Activated CD4-positive, alpha-beta T cell treated with anti-CD3 and anti-CD28 coated beads, Interleukin-2, amount 10 ng/mL, durations not matched to agents 7 days and 5 days (primary cell): Measurements from ENCODE around the gene ROM1. TPM values are rescaled to one million over a fixed set of nuclear protein-coding genes. Genes with fewer than 3 reads are reported as not detected.
"Not testable (repeated sequence)": the region's sequence is repeated elsewhere in the genome, so short reads cannot be mapped to it uniquely, and the experiment has no call there.

Experiments used
- CTCF ChIA-PET: fragments of 350-600 bp; sonication (Branson Sonifier 250); formaldehyde crosslinking; loops from one replicate; lab custom pipeline; 2021; ENCODE audit warnings: antibody characterized with exemption; lab: Charles Lee
- POLR2A ChIA-PET: fragments of 350-600 bp; sonication (Branson Sonifier 250); formaldehyde crosslinking; loops from one replicate; lab custom pipeline; 2021; ENCODE audit warnings: antibody characterized with exemption; lab: Charles Lee
- DNase-seq: peaks from one replicate; pipeline ENCODE4 v3.0.0-alpha.2; 2020
- H3K27ac Mint-ChIP-seq: one replicate; pipeline ENCODE4 v1.8.0; 2021; ENCODE audit warnings: mild to moderate bottlenecking, moderate library complexity, mixed read lengths
- H3K27me3 Mint-ChIP-seq: one replicate; pipeline ENCODE4 v1.8.0; 2021; ENCODE audit warnings: mixed read lengths
- H3K36me3 Mint-ChIP-seq: one replicate; pipeline ENCODE4 v1.8.0; 2021; ENCODE audit warnings: low read depth, mixed read lengths
- H3K4me1 Mint-ChIP-seq: one replicate; pipeline ENCODE4 v1.8.0; 2021; ENCODE audit warnings: mixed read lengths
- H3K4me3 Mint-ChIP-seq: one replicate; pipeline ENCODE4 v1.8.0; 2021; ENCODE audit warnings: mild to moderate bottlenecking, moderate library complexity, mixed read lengths
- H3K9me3 Mint-ChIP-seq: one replicate; pipeline ENCODE4 v1.8.0; 2021; ENCODE audit warnings: mixed read lengths
- total RNA-seq, 2 experiments: library from RNA; stranded (reverse); gene quantifications; one replicate each; pipeline ENCODE4 v1.2.3, GENCODE V29; 2021

Gene ROM1
- total RNA-seq, 2 experiments from 2014 or later: 1.0 to 1.3 TPM

DNA sequence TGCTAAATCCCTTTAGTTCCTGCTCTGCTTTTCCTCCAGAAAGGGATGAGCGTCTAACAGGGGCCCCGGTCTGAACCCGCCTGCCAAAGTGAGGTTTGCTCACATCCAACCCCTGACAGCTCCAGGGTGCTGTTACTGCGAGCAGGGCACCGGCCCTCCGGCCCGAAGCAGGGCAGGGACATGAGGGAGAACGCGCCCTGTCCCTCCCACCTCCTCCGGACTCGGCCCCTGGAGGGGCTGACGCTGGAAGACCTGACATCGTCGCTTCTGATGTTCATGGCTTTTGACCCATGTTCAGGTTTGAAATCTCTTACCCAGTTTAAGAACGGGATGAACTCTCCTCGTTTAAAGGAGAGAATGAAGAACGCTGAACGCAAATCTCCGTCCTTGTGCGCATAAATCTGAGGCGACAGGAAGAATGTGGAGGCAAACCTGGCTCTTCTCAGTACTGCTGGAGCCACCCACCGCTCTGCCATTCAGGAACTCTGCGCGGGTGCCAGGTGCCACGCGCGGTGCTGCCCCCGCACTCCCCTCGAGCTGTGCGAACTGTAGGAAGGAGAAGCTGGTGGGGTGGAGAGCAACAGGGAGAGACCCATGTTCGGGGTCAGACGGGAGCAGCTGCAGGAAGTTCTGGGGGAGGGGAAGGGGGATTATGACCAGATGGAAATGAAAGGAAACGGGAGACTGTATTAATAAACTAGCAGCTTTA is 38.5 kb upstream of the ROM1 start:
- ChIA-PET CTCF (interaction anchor here (0.6 to 2.0 kb wide), 12 partner anchors 8 to 279 kb away, joined by 3 to 11 read pairs (median 3); partner anchors contain the start of gene TUT1), POLR2A (interaction anchor here (0.6 to 1.4 kb wide), 9 partner anchors 14 to 281 kb away, joined by 3 to 14 read pairs (median 4); partner anchors contain the start of genes C11orf98, CSKMT, MTA2 and TUT1)
- H3K27ac Mint-ChIP-seq: peak overlapping the region; percentile 94
- H3K4me1 Mint-ChIP-seq: peaks cover 54% of the 10 kb centered on the region
- no peaks in the 10 kb centered on the region for H3K27me3 Mint-ChIP-seq
- H3K4me3 Mint-ChIP-seq: peak overlapping the region; percentile 96
- no peak for DNase-seq
- peaks cover 54% of the 10 kb centered on the region for H3K36me3 Mint-ChIP-seq
- no peaks in the 10 kb centered on the region for H3K9me3 Mint-ChIP-seq

DNA sequence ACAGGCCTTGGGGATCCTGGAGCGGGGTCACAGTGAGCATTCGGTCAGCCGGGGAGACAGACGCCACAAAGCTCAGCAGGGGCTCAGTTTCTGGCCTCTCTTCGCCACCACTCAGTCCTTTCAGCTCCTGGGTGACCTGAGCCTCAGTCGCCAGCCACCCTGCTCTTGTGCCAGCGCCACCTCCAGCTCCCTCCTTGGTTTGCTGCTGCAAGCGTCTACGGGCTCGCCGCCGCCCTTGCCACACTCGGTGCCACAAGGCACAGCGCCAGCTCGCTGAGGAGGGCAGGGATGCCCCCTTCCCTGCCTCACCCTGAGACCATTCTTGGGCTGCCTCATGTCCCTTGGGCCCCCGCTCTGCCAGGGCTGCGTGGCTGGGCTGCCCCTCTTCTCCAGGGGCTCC is 37.9 kb upstream of the ROM1 start:
- H3K27me3 Mint-ChIP-seq: no peaks in the 10 kb centered on the region
- H3K36me3 Mint-ChIP-seq: peaks cover 47% of the 10 kb centered on the region
- peaks cover 48% of the 10 kb centered on the region for H3K4me1 Mint-ChIP-seq
- no peaks in the 10 kb centered on the region for H3K9me3 Mint-ChIP-seq
- no peak for DNase-seq
- ChIA-PET CTCF (interaction anchor here (1.0 to 2.0 kb wide), 8 partner anchors 9 to 187 kb away, joined by 3 to 11 read pairs (median 3); partner anchors contain the start of gene TUT1), POLR2A (interaction anchor here (0.6 to 0.7 kb wide), 2 partner anchors 13 to 16 kb away, joined by 3 to 4 read pairs; no protein-coding TSS in a partner anchor)
- H3K4me3 Mint-ChIP-seq: peak overlapping the region; percentile 96
- peak overlapping the region; percentile 94 for H3K27ac Mint-ChIP-seq

DNA sequence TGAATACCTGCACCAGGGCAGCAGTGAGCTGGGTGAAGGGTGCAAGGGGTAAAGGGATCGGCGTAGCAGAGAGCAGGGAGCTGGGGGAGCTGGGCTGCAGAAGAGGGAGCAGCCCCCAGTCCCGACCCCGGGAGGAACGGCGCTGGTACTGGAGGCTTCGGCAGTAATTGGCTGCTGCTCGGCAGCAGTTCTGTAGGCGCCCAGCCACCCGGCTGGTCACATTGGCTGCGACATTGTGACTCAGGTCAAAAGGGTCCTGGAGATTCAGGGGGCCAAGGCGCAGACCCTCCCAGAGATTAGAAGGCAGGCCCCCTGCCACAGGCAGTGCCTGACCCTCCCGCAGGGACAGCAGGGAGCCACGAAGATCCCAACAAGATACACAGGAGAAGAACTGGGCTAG is 37.2 kb upstream of the ROM1 start:
- CTCF ChIA-PET: interaction anchor here (1.0 to 1.8 kb wide), 3 partner anchors 12 to 151 kb away, joined by 4 to 5 read pairs (median 4); partner anchors contain the start of gene TUT1
- POLR2A ChIA-PET: no interaction called here
- peaks cover 43% of the 10 kb centered on the region for H3K36me3 Mint-ChIP-seq
- peaks cover 42% of the 10 kb centered on the region for H3K4me1 Mint-ChIP-seq
- peak overlapping the region; percentile 96 for H3K4me3 Mint-ChIP-seq
- no peaks in the 10 kb centered on the region for H3K27me3 Mint-ChIP-seq
- DNase-seq: no peak
- H3K27ac Mint-ChIP-seq: peak overlapping the region; percentile 94
- H3K9me3 Mint-ChIP-seq: no peaks in the 10 kb centered on the region

DNA sequence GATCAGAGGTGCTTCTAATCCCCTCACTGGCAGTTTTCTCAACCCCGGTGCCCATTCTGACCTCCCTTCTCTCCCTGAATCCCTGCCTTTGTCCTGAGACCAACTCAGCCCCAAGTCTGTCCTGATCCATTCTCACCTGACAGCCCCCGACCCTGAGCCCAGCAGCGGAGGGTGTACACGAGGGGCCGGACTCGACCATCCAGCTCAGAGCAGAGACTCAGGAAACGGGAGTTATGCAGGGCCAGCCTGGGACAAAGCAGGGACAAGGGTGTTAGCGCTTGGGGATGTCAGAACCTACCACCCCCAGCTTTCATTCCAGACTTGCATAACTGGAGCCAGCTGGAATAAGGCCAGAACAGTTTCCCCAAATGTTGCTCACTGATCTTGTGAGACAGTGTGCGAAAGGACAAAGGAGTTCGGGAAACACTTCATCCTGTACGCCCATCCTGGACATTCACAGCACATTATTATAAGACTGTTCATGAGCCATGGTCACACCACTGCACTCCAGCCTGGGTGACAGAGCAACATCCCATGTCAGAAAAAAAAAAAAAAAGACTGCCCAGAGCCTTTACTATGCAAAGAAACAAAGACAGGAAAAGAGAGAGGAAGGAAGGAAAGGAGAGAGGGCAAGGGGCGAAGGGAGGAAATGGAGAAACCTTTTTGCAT is 35.9 kb upstream of the ROM1 start:
- no peak overlapping the region for H3K27ac Mint-ChIP-seq

DNA sequence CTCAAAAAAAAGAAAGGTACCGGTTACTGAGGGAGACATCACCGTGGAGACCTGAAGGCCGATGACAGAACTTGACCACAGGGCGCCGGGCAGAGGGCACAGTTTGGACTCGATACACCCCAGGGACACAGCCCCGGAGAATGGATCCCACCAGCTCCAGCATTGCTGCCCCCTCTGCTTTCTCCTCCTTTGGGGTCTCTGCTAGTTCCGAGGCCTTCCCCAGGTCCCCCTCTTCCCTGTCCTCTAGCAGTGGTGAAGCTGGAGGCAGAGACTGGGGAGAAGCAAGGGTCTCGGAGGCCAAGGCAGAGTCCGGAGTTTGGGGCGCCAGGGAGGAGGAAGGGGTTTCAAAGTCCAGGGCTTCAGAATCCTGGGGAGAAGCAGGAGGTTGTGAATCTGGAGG is 34.5 kb upstream of the ROM1 start:
- Mint-ChIP-seq H3K9me3 (no peaks in the 10 kb centered on the region), H3K4me1 (peaks cover 18% of the 10 kb centered on the region), H3K27ac (no peak overlapping the region), H3K27me3 (no peaks in the 10 kb centered on the region), H3K36me3 (peaks cover 28% of the 10 kb centered on the region), H3K4me3 (no peak overlapping the region)
- CTCF ChIA-PET: interaction anchor here (1.1 kb wide), 1 partner anchor 8 kb away, joined by 4 read pairs; no protein-coding TSS in a partner anchor
- POLR2A ChIA-PET: interaction anchor here (0.6 kb wide), 1 partner anchor 50 kb away, joined by 5 read pairs; no protein-coding TSS in a partner anchor
- no peak for DNase-seq

More for the DNA sequence above, 35.9 kb upstream of the ROM1 start:
- Mint-ChIP-seq H3K27me3 (no peaks in the 10 kb centered on the region), H3K4me1 (peaks cover 29% of the 10 kb centered on the region), H3K36me3 (peaks cover 35% of the 10 kb centered on the region), H3K9me3 (no peaks in the 10 kb centered on the region), H3K4me3 (no peak overlapping the region)
- ChIA-PET CTCF (interaction anchor here (0.7 to 1.6 kb wide), 4 partner anchors 22 to 152 kb away, joined by 3 to 5 read pairs (median 4); no protein-coding TSS in a partner anchor), POLR2A (no interaction called here)
- no peak for DNase-seq

DNA sequence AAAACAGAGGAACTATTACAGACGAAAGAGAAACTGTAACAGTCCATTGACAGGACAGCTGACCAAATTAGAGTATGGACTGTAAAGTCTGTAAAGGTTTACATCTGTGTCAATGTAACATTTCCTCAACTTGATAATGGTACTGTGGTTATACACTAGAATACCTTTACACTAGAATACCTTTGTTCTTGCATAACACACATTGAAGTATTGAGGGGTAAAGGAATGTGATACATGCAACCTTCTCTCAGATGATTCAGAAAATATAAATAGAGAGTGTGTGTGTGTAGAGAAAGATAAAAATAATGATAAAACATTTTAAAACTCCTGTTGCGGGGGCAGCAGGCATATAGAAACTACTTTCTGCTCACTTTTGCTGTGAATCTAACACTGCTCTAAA is 33.8 kb upstream of the ROM1 start:
- ChIA-PET CTCF (interaction anchor here (1.1 kb wide), 1 partner anchor 9 kb away, joined by 4 read pairs; no protein-coding TSS in a partner anchor), POLR2A (no interaction called here)
- Mint-ChIP-seq H3K27me3 (no peaks in the 10 kb centered on the region), H3K4me3 (no peak overlapping the region), H3K27ac (no peak overlapping the region), H3K36me3 (peaks cover 31% of the 10 kb centered on the region), H3K9me3 (no peaks in the 10 kb centered on the region), H3K4me1 (peaks cover 15% of the 10 kb centered on the region)
- no peak for DNase-seq

DNA sequence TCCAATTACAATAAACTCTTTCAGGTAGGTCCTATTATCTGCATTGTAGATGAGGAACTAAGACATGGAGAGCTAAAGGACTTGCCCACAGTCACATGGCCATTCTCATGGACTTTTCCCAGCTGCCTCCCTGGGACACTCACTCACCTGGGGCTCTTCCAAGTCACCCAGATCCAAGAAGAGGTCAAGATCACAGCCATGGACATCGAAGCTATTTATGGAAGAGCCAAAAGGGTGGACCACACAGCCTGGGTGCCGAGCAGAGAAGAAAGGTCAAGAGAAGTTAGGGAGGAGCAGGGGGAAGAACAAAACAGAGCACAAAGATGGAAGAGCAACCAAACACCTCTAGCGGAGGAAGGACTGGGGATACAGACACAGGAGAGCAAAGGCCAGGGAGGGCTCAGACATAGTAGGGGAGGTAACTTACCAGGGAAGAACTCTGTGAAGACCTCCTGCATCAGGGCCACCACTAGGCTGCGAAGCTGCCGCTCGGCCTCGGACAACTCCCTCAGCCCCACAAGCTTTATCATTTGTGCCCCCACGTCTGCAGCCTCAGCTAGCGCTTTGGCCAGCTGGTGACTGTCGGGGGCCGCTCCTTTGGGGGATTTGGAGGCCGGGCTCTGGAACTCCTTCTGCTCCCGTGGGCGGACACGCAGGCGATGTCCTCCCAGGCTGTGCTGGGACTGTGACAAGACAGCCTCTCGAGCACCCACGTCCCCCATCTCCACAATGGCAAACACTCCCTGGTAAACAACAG is 31.9 kb upstream of the ROM1 start:
- no peak overlapping the region for H3K4me3 Mint-ChIP-seq
- ChIA-PET POLR2A (interaction anchor here (0.5 to 1.0 kb wide), 2 partner anchors 69 to 84 kb away, joined by 3 read pairs; partner anchors contain the start of genes C11orf98 and CSKMT), CTCF (interaction anchor here (2.7 kb wide), 1 partner anchor 11 kb away, joined by 14 read pairs; the partner anchor contains the start of gene TUT1)
- no peaks in the 10 kb centered on the region for H3K27me3 Mint-ChIP-seq
- peaks cover 28% of the 10 kb centered on the region for H3K36me3 Mint-ChIP-seq
- peaks cover 4% of the 10 kb centered on the region for H3K4me1 Mint-ChIP-seq
- no peak overlapping the region for H3K27ac Mint-ChIP-seq
- H3K9me3 Mint-ChIP-seq: no peaks in the 10 kb centered on the region
- no peak for DNase-seq

DNA sequence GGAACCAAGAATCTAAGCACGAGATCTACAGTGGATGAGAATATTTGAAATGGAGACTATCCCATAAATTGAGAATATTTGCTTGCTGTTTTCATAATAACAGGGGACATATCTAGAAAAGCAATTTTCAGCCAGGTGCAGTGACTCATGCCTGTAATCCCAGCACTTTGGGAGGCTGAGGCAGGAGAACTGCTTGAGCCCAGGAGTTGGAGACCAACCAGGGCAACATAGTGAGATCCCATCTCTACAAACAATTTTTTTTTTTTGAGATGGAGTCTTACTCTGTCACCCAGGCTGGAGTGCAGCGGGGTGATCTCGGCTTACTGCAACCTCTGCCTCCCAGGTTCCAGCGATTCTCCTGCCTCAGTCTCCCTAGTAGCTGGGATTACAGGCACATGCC is 31.3 kb upstream of the ROM1 start:
- not testable (repeated sequence) for H3K4me3 Mint-ChIP-seq, H3K27me3 Mint-ChIP-seq, H3K27ac Mint-ChIP-seq, H3K4me1 Mint-ChIP-seq, H3K9me3 Mint-ChIP-seq, DNase-seq
- ChIA-PET POLR2A (interaction anchor here (0.5 to 1.0 kb wide), 2 partner anchors 68 to 84 kb away, joined by 3 read pairs; partner anchors contain the start of genes C11orf98 and CSKMT), CTCF (interaction anchor here (0.7 to 2.7 kb wide), 3 partner anchors 10 to 127 kb away, joined by 3 to 14 read pairs (median 3); partner anchors contain the start of gene TUT1)
- H3K36me3 Mint-ChIP-seq: peaks cover 23% of the 10 kb centered on the region

DNA sequence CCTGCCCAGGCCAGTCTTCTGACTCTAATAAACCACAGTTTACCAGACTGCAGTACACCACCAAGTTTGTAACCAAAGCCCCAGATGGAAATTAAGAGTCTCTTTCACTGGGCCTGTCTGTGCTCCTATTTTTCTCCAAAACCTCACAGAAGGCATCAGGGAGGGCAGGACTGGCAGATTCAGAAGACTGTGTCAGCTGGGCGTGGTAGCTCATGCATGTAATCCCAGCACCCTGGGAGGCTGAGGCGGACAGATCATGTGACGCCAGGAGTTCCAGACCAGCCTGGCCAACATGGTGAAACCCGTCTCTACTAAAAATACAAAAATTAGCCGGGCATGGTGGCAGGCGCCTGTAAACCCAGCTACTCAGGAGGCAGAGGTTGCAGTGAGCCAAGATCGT is 27.7 kb upstream of the ROM1 start:
- DNase-seq, H3K9me3 Mint-ChIP-seq, H3K27me3 Mint-ChIP-seq, POLR2A ChIA-PET, H3K27ac Mint-ChIP-seq, H3K4me3 Mint-ChIP-seq: not testable (repeated sequence)
- CTCF ChIA-PET: interaction anchor here (1.1 to 2.0 kb wide), 3 partner anchors 16 to 161 kb away, joined by 3 to 6 read pairs (median 3); no protein-coding TSS in a partner anchor
- H3K4me1 Mint-ChIP-seq: peaks cover 18% of the 10 kb centered on the region
- H3K36me3 Mint-ChIP-seq: peaks cover 26% of the 10 kb centered on the region

DNA sequence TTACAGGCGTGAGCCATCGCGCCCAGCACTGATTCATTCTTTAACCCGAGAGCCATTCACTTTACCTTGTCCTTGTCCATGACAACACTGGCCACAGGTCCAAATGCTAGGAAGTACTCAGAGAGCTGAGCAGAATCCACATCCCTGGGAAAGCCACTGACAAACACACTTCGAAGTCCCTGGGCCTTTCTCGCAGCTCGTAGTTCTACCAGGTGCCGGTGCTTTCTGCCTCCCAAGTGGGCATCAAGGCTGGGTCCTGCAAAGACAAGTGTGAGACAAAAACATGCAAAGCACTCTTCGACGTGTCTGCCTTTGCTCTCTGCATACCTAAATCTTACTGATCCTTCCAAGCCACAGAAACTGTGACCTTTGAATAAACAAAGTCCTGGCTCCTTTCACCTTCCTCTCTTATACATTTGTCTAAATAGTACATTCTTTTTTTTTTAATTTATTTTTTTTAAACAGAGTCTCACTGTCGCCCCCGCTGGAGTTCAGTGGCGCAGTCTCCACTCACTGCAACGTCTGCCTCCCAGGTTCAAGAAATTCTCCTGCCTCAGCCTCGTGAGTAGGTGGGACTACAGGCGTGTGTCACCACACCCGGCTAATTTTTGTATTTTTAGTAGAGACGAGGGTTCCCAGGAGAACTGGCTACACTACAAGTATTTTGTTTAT is 24.0 kb upstream of the ROM1 start:
- peaks cover 46% of the 10 kb centered on the region for H3K4me1 Mint-ChIP-seq
- no peaks in the 10 kb centered on the region for H3K27me3 Mint-ChIP-seq
- DNase-seq: peak; percentile 46
- H3K27ac Mint-ChIP-seq: peak overlapping the region; percentile 95
- ChIA-PET POLR2A (interaction anchor here (0.5 kb wide), 1 partner anchor 62 kb away, joined by 5 read pairs; no protein-coding TSS in a partner anchor), CTCF (interaction anchor here (0.9 to 2.0 kb wide), 4 partner anchors 10 to 164 kb away, joined by 3 to 6 read pairs (median 6); partner anchors contain the start of gene EEF1G)
- H3K4me3 Mint-ChIP-seq: peak overlapping the region; percentile 97
- peaks cover 28% of the 10 kb centered on the region for H3K36me3 Mint-ChIP-seq
- H3K9me3 Mint-ChIP-seq: no peaks in the 10 kb centered on the region

DNA sequence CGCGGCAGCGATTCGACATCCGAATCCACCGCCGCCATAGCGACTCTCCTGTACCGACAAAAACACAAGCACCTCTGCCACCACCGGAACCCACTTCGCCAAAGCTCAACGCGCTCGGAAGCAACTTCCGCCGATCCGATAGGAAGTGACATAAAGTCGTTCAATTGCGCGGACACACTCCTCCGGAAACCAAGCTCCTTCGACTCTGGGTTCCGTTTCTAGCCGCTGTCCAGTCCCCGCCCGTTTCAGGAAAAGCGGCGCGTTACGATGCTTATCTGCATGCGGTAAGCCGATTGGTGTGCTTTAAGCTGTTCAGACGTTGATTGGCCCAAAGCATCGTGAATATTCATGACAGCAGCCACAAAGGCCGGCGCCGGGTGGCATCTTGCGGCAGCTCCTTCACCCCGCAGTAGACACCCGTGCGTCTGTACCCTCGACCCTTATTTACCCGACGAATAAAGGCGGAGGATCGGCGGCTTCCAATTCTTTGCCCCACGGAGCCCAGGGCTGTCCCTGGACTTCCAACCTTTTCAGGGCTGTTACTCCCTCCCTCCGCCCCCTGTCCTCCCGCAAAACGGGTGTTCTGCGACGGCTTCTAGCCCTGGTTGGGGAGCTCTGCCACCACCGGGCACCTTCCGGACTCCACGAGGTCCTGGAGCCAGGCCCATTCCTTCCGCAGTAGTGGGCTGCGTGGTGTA is 21.5 kb upstream of the ROM1 start, which contains the start of gene TUT1:
Gene TUT1 (minus strand): TSS at position 76 of the 698 bp plus-strand sequence. CDS start 38 bp downstream, at position 38.
- DNase-seq: peak; percentile 98
- peak within 1 kb of the TSS; percentile 95 for H3K27ac Mint-ChIP-seq
- H3K9me3 Mint-ChIP-seq: no peaks in the 10 kb centered on the region
- ChIA-PET CTCF (interaction anchor here (0.6 to 4.5 kb wide), 38 partner anchors 9 to 241 kb away, joined by 3 to 25 read pairs (median 4); partner anchors contain the start of genes B3GAT3, C11orf98, CSKMT and HNRNPUL2), POLR2A (interaction anchor here (0.6 to 2.5 kb wide), 16 partner anchors 8 to 250 kb away, joined by 3 to 18 read pairs (median 6); partner anchors contain the start of genes B3GAT3, C11orf98, CSKMT and EEF1G)
- peaks cover 58% of the 10 kb centered on the region for H3K4me1 Mint-ChIP-seq
- H3K36me3 Mint-ChIP-seq: peaks cover 48% of the 10 kb centered on the region
- no peaks in the 10 kb centered on the region for H3K27me3 Mint-ChIP-seq
- peak within 1 kb of the TSS; percentile 97 for H3K4me3 Mint-ChIP-seq
